Uterus (tissue), 4 donors: ENCODE data around the gene TREM1. TPM values are rescaled to one million over a fixed set of nuclear protein-coding genes. Genes with fewer than 3 reads are reported as not detected.
"Not testable (repeated sequence)": the region's sequence is repeated elsewhere in the genome, so short reads cannot be mapped to it uniquely, and the experiment has no call there.

ENCODE experiments used
- DNase-seq, 2 donors: peaks; one replicate each; pipeline ENCODE4 v3.0.0-alpha.2; 2019 to 2020
- H3K27ac ChIP-seq, 2 donors: fragments of 200-600 bp; sonication (generic); 1 replicate in 1 of 2; 2 replicates in 1 of 2; pipeline ENCODE4 v1.5.1; 2016 to 2018
- H3K27me3 ChIP-seq, 2 donors: fragments of 200-600 bp; sonication (generic); one replicate each; pipeline ENCODE4 v1.5.1; 2018 to 2019; ENCODE audit warnings: control low read depth in 1 of 2
- H3K36me3 ChIP-seq, 2 donors: fragments of 200-600 bp; sonication (generic); one replicate each; pipeline ENCODE4 v1.5.1; 2019; ENCODE audit warnings: control low read depth in 1 of 2
- H3K4me1 ChIP-seq, 2 donors: fragments of 200-600 bp; sonication (generic); one replicate each; pipeline ENCODE4 v1.5.1; 2018 to 2019; ENCODE audit warnings: control low read depth in 1 of 2
- H3K4me3 ChIP-seq, 2 donors: fragments of 200-600 bp; sonication (generic); 1 replicate in 1 of 2; 2 replicates in 1 of 2; pipeline ENCODE4 v1.5.1; 2018 to 2019; ENCODE audit warnings: mild to moderate bottlenecking in 1 of 2
- H3K9me3 ChIP-seq, 2 donors: fragments of 200-600 bp; sonication (generic); one replicate each; pipeline ENCODE4 v1.5.1; 2019; ENCODE audit warnings: control low read depth in 1 of 2
- CTCF ChIP-seq, 4 experiments: fragments of 200-600 bp in 2 of 4; fragments of 450-650 bp in 2 of 4; sonication (generic) in 2 of 4; IDR thresholded peaks; one replicate each; pipeline ENCODE4 v1.5.1; 2016 to 2019; ENCODE audit warnings: antibody characterized with exemption in 4 of 4, mild to moderate bottlenecking in 2 of 4, moderate library complexity in 1 of 4
- POLR2A ChIP-seq, 2 donors: fragments of 450-650 bp; IDR thresholded peaks; one replicate each; pipeline ENCODE4 v1.6.1; 2016; ENCODE audit warnings: antibody characterized with exemption in 2 of 2, mild to moderate bottlenecking in 1 of 2, moderate library complexity in 1 of 2
- intact Hi-C: fragments of 100-400 bp; cut with DNase I; formaldehyde crosslinking; loops from one replicate; pipeline ENCODE4 v1.15.1; 2023; ENCODE audit warnings: low total_unique reads
- total RNA-seq, 4 donors: library from RNA; depleted of rRNA in 3 of 4; stranded (reverse); fragments of >200 nt in 3 of 4; gene quantifications; one replicate each; pipeline versions ENCODE4 v1.1.0 to v1.2.4, GENCODE V29; 2014 to 2023
- donor health status: DM: yes; HTN: yes; CAD: no.

TREM1 gene
- total RNA-seq, 4 donors from 2014 or later: 0.26 to 30.6 (median 1.1) TPM

- no peaks in the 10 kb centered on the region for H3K4me1 ChIP-seq
- no peak for TF ChIP-seq CTCF (IDR thresholded peaks at IDR 0.05)
- no peak for TF ChIP-seq POLR2A (IDR thresholded peaks at IDR 0.05)
- no peak overlapping the region for H3K4me3 ChIP-seq
- no peaks in the 10 kb centered on the region for H3K36me3 ChIP-seq
- no peak for DNase-seq
- H3K9me3 ChIP-seq: no peaks in the 10 kb centered on the region
- no peaks in the 10 kb centered on the region for H3K27me3 ChIP-seq
- H3K27ac ChIP-seq: no peak overlapping the region
- intact Hi-C loops: no loop called here
These were observed 31.4 kb downstream of the TREM1 start for GRCh38 chr6:41255110-41255509.

GRCh38 chr6:41252401-41253169, 33.9 kb downstream of the TREM1 start:
- TF ChIP-seq CTCF (IDR thresholded peaks at IDR 0.05) (no peak), POLR2A (IDR thresholded peaks at IDR 0.05) (no peak)
- no peak for DNase-seq
- H3K36me3 ChIP-seq: no peaks in the 10 kb centered on the region
- H3K27ac ChIP-seq: no peak overlapping the region
- H3K4me3 ChIP-seq: no peak overlapping the region
- H3K9me3 ChIP-seq: no peaks in the 10 kb centered on the region
- no peaks in the 10 kb centered on the region for H3K4me1 ChIP-seq
- intact Hi-C loops: no loop called here
- H3K27me3 ChIP-seq: no peaks in the 10 kb centered on the region

- Histone ChIP-seq H3K36me3 (no peaks in the 10 kb centered on the region), H3K9me3 (no peaks in the 10 kb centered on the region), H3K27ac (no peak overlapping the region), H3K4me1 (no peaks in the 10 kb centered on the region), H3K4me3 (no peak overlapping the region), H3K27me3 (no peaks in the 10 kb centered on the region)
- TF ChIP-seq POLR2A (IDR thresholded peaks at IDR 0.05) (no peak), CTCF (IDR thresholded peaks at IDR 0.05) (no peak)
- DNase-seq: no peak
- intact Hi-C loops: no loop called here
These were observed 38.4 kb downstream of the TREM1 start for GRCh38 chr6:41247882-41248705.

GRCh38 chr6:41247288-41247865, 39.1 kb downstream of the TREM1 start:
- no peaks in the 10 kb centered on the region for H3K27me3 ChIP-seq
- H3K4me3 ChIP-seq: no peak overlapping the region
- H3K9me3 ChIP-seq: no peaks in the 10 kb centered on the region
- no peak for TF ChIP-seq CTCF (IDR thresholded peaks at IDR 0.05)
- no peak for TF ChIP-seq POLR2A (IDR thresholded peaks at IDR 0.05)
- no peaks in the 10 kb centered on the region for H3K36me3 ChIP-seq
- no peak overlapping the region for H3K27ac ChIP-seq
- no peak for DNase-seq
- intact Hi-C loops: no loop called here
- no peaks in the 10 kb centered on the region for H3K4me1 ChIP-seq

- H3K4me1 ChIP-seq, H3K4me3 ChIP-seq, H3K27me3 ChIP-seq, H3K27ac ChIP-seq, H3K36me3 ChIP-seq, DNase-seq, H3K9me3 ChIP-seq, intact Hi-C loops: not testable (repeated sequence)
These were observed 40.0 kb downstream of the TREM1 start for GRCh38 chr6:41246529-41246928.
